Measurements from ENCODE around the gene NHLRC4.

The NHLRC4 gene

DNA sequence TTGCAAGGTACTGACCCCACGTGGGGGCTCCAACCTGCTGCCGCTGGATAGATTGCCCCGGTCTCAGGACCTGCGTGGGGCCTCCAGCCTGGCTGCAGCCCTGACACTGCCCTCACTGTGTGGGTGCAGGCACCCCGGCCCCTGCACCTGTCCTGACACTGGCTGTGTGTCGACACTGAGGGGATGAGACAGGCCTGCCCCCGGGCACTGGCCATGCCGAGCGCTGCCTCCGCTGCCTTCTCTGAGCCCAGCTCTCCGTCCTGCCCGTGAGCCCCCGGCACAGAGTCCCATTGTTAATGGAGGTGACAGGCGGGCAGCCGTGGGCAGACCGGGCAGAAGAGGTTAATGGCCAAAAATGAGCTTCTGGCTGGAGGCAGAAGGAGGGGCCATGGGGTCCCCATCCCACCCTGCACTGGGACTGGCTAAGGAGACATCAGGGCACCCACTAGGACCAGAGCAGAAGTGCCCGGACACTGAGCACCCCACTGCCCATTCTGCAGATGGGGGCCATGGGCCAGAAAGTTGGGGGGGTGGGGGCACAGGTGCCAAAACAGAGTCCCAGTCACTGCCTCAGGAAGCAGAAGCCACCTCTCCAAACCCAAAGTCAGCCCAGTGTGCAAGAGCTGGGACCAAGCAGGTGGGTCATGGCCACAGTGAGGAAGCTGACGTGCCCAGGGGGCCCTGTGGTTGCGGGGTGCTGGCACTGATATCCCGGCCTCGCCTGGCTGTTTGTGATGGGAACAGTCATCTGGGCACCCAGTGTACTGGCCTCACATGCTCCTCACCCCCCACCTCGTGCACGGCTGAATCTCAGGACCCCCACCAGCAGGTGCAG is 9.1 kb upstream of the NHLRC4 start:
- no peaks in the 10 kb centered on the region for H3K4me1 ChIP-seq (ENCODE audit: insufficient read depth, low read length)

DNA sequence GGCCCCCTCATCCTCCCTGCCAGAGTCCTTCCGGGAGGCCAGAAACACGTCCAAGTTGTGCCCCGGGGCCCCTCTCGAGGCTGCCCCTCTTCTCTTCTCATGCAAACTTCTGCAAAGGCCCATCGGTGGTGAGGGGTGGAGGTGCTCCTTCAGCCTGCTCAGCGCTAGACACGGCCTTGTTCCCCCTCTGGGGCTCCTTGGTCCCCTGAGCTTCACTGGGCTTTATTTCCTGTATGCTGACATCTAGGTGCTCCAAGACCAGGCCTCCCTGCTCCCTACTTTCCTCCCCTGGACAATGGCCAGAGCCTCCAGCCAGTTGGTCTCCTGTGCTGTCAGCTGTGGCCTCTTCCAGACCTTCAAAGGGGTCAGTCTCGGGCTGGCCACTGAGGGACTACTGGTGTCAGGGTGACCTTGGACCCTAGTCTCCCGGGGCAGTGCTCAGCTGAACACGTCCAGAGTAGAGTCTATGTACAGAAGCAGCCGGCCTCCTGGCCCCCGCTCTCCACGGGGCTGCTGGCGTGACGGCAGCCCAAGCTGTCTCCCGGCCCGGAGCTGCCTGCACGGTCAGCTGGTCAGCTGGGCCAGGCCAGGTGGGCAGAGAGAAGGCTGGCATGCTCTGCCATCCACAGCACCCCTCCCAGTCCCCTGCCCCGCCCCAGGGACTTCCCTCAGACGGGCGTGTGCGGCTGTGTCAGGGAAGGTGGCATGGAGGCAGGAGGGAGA is 8.3 kb upstream of the NHLRC4 start:
- peaks cover 0 to 37% of the 10 kb centered on the region in 2 donors for H3K27me3 ChIP-seq (ENCODE audit: control insufficient read depth in 1 of 2, insufficient read depth in 2 of 2, low read length in 2 of 2)
- H3K9me3 ChIP-seq (ENCODE audit: low read length), result no peaks in the 10 kb centered on the region
- no peaks in the 10 kb centered on the region for H3K36me3 ChIP-seq (ENCODE audit: insufficient read depth, low read length)
- no peak overlapping the region for H3K9ac ChIP-seq (ENCODE audit: low read length)
- H3K4me3 ChIP-seq (ENCODE audit: low read depth in 1 of 2, low read length in 2 of 2), result no peak overlapping the region
- no peak overlapping the region for H3K27ac ChIP-seq (ENCODE audit: low read depth, low read length)
- no peaks in the 10 kb centered on the region for H3K4me1 ChIP-seq (ENCODE audit: insufficient read depth, low read length)

More for the DNA sequence above, 9.1 kb upstream of the NHLRC4 start:
- Histone ChIP-seq H3K4me3 (ENCODE audit: low read depth in 1 of 2, low read length in 2 of 2) (no peak overlapping the region), H3K9ac (ENCODE audit: low read length) (no peak overlapping the region), H3K9me3 (ENCODE audit: low read length) (no peaks in the 10 kb centered on the region), H3K27ac (ENCODE audit: low read depth, low read length) (no peak overlapping the region), H3K36me3 (ENCODE audit: insufficient read depth, low read length) (no peaks in the 10 kb centered on the region), H3K27me3 (ENCODE audit: control insufficient read depth in 1 of 2, insufficient read depth in 2 of 2, low read length in 2 of 2) (peaks cover 0 to 34% of the 10 kb centered on the region in 2 donors)

DNA sequence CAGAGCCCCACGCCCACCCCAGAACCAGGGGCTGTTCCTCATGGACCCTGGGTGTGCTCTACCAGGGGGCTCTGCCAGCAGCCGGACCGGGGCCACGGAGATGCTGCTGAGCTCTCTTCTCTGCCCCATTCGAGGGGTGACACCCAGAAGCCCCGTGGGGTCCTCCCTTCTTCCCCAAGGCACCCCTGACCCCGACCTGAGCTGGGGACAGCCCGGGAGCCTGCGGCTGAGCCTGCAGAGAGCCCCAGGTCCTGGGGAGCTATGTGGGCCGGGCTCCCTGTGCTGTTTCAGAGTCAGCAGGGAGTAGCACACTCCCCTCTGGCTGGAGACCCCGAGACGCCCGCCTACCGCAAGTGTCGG is 7.8 kb upstream of the NHLRC4 start:
- Histone ChIP-seq H3K4me1 (ENCODE audit: insufficient read depth, low read length) (no peaks in the 10 kb centered on the region), H3K27ac (ENCODE audit: low read depth, low read length) (no peak overlapping the region), H3K9me3 (ENCODE audit: low read length) (no peaks in the 10 kb centered on the region), H3K9ac (ENCODE audit: low read length) (no peak overlapping the region), H3K4me3 (ENCODE audit: low read depth in 1 of 2, low read length in 2 of 2) (no peak overlapping the region), H3K36me3 (ENCODE audit: insufficient read depth, low read length) (no peaks in the 10 kb centered on the region), H3K27me3 (ENCODE audit: control insufficient read depth in 1 of 2, insufficient read depth in 2 of 2, low read length in 2 of 2) (peaks cover 0 to 40% of the 10 kb centered on the region in 2 donors)

DNA sequence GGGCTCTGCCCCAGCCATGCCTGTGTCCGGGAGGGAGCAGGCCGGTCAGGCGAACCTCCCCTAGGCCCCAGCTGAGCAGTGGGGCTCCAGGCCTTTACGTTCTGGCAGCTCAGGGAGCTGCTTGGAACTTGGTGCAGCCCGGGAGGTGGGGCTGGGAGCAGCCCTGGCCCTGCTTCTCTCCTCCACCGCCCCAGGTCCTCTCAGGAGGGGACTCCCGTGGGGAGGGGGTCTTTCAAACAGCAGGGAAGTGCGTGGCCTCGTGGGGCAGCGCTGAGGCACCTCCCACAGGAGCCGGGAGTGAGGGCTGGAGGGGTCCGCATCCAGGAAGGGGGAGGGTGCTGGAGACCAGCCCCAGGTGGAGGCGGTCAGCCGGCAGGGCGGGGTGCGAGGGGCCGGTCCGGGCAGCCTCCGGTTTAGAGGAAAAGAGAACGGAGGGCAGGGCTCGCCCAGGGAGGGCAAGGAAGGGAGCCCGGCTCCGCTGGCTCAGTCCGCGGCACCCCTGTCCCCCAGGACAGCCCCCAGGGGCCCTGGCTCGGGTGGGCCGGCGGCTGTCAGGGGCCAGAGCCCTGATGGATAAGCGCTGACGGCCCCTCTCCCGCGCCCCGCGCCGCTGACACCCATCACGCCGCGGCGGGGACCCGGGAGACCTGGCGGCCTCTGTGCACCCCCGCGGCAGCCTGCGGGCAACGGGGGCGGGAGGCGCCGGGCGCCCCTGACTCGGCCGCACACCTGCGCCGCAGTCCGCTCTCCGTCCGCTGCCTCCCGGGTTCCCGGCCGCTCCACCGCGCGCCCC is 7.2 kb upstream of the NHLRC4 start:
- peaks cover 0 to 40% of the 10 kb centered on the region in 2 donors for H3K27me3 ChIP-seq (ENCODE audit: control insufficient read depth in 1 of 2, insufficient read depth in 2 of 2, low read length in 2 of 2)

DNA sequence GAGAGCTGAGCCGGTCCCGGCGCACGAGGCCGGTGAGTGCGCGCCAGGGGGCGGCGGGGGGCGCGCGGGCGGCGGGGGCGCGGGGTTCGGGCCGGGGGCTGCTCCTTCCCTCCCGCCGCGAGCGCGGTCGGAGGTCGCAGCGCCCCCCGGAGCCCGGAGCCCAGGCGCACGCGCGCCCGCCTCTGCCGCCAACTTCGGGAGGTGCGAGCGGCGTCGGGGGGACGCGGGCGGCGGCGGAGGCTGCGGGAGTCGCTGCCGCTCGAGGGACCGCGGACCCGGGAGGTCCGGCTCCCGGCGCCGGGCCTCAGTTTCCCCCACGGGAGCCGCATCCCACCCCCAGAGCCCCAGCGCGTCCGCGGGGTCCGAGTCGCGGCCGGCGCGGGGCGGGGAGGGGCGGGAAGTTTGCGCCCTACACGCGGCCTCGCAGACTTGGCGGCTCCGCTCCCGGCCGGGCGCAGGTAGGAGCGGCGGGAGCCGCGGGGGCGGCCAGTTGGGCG is 6.6 kb upstream of the NHLRC4 start, which contains the start of gene PRR35:
PRR35 (plus strand) TSS at position 191 of the 497 bp plus-strand sequence. CDS start 2,901 bp downstream, outside the sequence.
- no peaks in the 10 kb centered on the region for H3K36me3 ChIP-seq (ENCODE audit: insufficient read depth, low read length)
- H3K27ac ChIP-seq (ENCODE audit: low read depth, low read length), result no peak within 1 kb of the TSS
- H3K9ac ChIP-seq (ENCODE audit: low read length), result no peak within 1 kb of the TSS
- H3K4me1 ChIP-seq (ENCODE audit: insufficient read depth, low read length), result peaks cover 2% of the 10 kb centered on the region
- no peak within 1 kb of the TSS for H3K4me3 ChIP-seq (ENCODE audit: low read depth in 1 of 2, low read length in 2 of 2)
- no peaks in the 10 kb centered on the region for H3K9me3 ChIP-seq (ENCODE audit: low read length)
- H3K27me3 ChIP-seq (ENCODE audit: control insufficient read depth in 1 of 2, insufficient read depth in 2 of 2, low read length in 2 of 2), result peaks cover 0 to 40% of the 10 kb centered on the region in 2 donors

More for the DNA sequence above, 7.2 kb upstream of the NHLRC4 start:
- Histone ChIP-seq H3K4me3 (ENCODE audit: low read depth in 1 of 2, low read length in 2 of 2) (no peak overlapping the region), H3K27ac (ENCODE audit: low read depth, low read length) (no peak overlapping the region), H3K9ac (ENCODE audit: low read length) (no peak overlapping the region), H3K9me3 (ENCODE audit: low read length) (no peaks in the 10 kb centered on the region), H3K4me1 (ENCODE audit: insufficient read depth, low read length) (no peaks in the 10 kb centered on the region), H3K36me3 (ENCODE audit: insufficient read depth, low read length) (no peaks in the 10 kb centered on the region)

DNA sequence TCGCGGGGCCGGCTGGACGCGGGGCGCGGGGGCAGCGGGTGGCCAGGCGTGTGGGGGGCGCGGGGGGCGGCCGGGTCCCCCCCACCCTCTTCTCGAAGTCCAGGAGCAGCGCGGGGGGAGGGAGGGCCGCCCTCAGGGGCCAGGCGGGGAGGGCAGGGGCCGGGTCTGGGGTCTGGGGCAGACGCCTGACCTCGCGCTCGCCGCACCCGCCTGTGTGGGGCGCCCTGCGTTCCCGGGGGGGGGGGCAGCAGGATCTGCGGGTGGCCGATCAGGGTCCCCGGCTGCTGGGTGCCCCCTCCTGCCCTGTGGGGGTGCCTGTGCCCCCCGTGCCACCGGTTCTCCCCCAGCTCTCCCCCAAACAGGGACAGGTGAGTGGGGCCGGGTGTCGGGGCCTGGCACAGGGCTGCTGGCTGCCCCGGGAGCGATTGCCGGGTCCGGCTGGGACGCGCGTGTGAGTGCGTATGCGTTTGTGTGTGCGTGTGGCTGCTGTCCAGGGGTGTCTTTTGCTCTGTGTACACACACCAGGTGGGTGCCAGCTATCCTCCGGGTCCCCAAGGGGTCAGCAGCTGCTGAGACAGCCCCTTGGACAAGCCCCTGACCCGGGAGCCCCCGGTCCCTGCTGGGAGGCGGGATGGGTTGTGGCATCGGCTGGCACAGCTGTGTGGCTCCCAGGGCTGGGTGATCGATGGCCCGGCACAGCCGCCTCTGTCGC is 5.9 kb upstream of the NHLRC4 start:
- Histone ChIP-seq H3K36me3 (ENCODE audit: insufficient read depth, low read length) (no peaks in the 10 kb centered on the region), H3K9me3 (ENCODE audit: low read length) (no peaks in the 10 kb centered on the region), H3K4me1 (ENCODE audit: insufficient read depth, low read length) (peaks cover 6% of the 10 kb centered on the region), H3K9ac (ENCODE audit: low read length) (no peak overlapping the region), H3K4me3 (ENCODE audit: low read depth in 1 of 2, low read length in 2 of 2) (no peak overlapping the region), H3K27ac (ENCODE audit: low read depth, low read length) (no peak overlapping the region), H3K27me3 (ENCODE audit: control insufficient read depth in 1 of 2, insufficient read depth in 2 of 2, low read length in 2 of 2) (peaks cover 0 to 40% of the 10 kb centered on the region in 2 donors)

DNA sequence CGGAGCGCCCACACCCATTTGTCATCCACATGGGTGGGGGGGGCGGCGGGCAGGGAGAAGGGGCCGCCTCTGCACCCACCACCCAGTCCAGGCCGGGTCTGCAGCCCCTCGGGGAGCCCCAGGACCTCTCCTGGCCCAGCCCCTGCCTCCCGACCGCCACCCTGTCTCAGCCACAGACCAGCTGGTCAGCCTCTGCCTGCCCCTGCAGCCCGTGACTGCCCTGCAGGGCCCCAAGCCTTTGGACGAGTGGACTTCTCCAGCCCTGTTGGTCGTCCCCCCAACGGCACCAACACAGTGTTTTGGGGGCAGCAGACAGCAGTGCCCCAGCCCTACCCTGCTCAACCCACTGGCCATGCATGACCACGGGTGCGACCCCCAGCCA is 5.4 kb upstream of the NHLRC4 start:
- Histone ChIP-seq H3K27me3 (ENCODE audit: control insufficient read depth in 1 of 2, insufficient read depth in 2 of 2, low read length in 2 of 2) (peaks cover 0 to 40% of the 10 kb centered on the region in 2 donors), H3K4me3 (ENCODE audit: low read depth in 1 of 2, low read length in 2 of 2) (no peak overlapping the region), H3K27ac (ENCODE audit: low read depth, low read length) (no peak overlapping the region), H3K9ac (ENCODE audit: low read length) (no peak overlapping the region), H3K4me1 (ENCODE audit: insufficient read depth, low read length) (peaks cover 11% of the 10 kb centered on the region), H3K9me3 (ENCODE audit: low read length) (no peaks in the 10 kb centered on the region), H3K36me3 (ENCODE audit: insufficient read depth, low read length) (no peaks in the 10 kb centered on the region)

DNA sequence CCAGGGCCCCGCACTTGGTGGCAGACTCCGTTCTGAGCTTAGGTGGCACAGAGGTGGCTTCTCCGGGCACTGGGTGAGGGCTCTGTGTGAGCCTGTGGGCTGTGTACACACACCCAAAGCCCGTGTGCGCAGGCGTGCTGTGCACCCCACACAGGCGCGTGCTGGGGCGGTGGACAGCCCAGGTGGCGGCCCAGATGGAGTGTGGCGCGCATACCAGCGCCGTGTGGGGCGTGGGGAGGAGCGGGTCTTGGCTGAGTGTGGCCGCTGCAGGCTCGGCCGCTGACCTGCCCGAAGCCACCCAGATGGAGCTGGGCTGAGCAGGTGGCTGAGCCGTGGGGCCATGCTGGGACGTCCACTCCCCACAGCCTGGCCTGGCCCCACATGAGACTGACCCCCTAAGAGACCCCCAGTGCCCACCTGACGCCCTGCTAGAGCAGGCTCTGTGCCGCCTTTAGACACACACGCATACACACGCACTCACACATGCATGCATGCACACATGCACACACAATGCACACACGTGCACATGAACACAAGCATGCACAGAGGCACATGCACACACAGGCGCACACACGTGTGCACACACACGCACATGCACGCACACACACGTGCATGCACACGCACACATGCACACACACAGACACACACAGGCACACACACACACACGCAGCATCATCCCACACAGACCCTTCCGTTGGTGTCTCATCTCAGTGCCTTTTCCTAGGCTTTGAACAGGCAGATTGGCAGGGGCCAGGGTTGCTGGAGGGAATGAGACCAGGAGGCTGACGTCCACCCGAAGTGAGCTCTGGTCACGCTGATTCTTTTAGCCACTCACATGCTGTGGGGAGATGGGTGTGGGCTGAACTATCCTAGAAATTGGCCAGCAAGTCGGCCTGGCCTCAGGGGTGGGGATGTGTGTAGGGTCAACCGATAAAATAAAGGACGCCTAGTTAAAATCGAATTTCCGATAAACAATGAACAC is 4.6 kb upstream of the NHLRC4 start:
- no peak overlapping the region for H3K27ac ChIP-seq (ENCODE audit: low read depth, low read length)
- peaks cover 0 to 40% of the 10 kb centered on the region in 2 donors for H3K27me3 ChIP-seq (ENCODE audit: control insufficient read depth in 1 of 2, insufficient read depth in 2 of 2, low read length in 2 of 2)
- H3K4me3 ChIP-seq (ENCODE audit: low read depth in 1 of 2, low read length in 2 of 2), result no peak overlapping the region
- H3K4me1 ChIP-seq (ENCODE audit: insufficient read depth, low read length), result peaks cover 20% of the 10 kb centered on the region
- H3K9me3 ChIP-seq (ENCODE audit: low read length), result no peaks in the 10 kb centered on the region
- H3K36me3 ChIP-seq (ENCODE audit: insufficient read depth, low read length), result no peaks in the 10 kb centered on the region
- H3K9ac ChIP-seq (ENCODE audit: low read length), result no peak overlapping the region

DNA sequence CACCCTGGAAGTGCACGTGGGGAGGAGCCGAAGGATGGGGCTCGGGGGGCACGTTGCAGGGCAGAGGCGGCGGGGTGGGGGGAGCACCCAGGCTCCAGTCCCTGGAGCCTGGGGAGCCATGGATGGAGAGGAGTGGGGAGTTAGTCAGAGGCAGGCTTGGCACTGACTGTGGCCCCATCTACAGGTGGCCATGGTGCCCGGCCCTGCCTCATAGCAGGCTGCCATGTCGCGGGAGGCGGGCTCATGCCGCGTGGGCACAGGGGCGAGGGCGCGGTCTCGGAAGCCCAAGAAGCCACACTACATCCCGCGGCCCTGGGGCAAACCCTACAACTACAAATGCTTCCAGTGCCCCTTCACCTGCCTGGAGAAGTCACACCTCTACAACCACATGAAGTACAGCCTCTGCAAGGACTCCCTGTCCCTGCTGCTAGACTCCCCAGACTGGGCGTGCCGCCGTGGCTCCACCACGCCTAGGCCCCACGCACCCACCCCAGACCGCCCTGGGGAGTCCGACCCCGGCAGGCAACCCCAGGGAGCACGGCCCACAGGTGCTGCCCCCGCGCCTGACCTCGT is 3.6 kb upstream of the NHLRC4 start:
- H3K4me1 ChIP-seq (ENCODE audit: insufficient read depth, low read length), result peaks cover 20% of the 10 kb centered on the region
- H3K27ac ChIP-seq (ENCODE audit: low read depth, low read length), result no peak overlapping the region
- no peaks in the 10 kb centered on the region for H3K9me3 ChIP-seq (ENCODE audit: low read length)
- peaks cover 0 to 40% of the 10 kb centered on the region in 2 donors for H3K27me3 ChIP-seq (ENCODE audit: control insufficient read depth in 1 of 2, insufficient read depth in 2 of 2, low read length in 2 of 2)
- no peak overlapping the region for H3K4me3 ChIP-seq (ENCODE audit: low read depth in 1 of 2, low read length in 2 of 2)
- H3K36me3 ChIP-seq (ENCODE audit: insufficient read depth, low read length), result no peaks in the 10 kb centered on the region
- no peak overlapping the region for H3K9ac ChIP-seq (ENCODE audit: low read length)

All from muscle layer of colon (tissue), 2 donors.